Dendritic cell treated with granulocyte-macrophage colony-stimulating factor and Interleukin-4, amounts not matched to agents 40 ng/mL and 50 ng/mL, for 4 days (primary cell): Measurements from ENCODE around the gene ACLY.
"Not testable (repeated sequence)": the region's sequence is repeated elsewhere in the genome, so short reads cannot be mapped to it uniquely, and the experiment has no call there.

Source experiments
- H3K27ac Mint-ChIP-seq: one replicate; pipeline ENCODE4 v1.8.0; 2022; ENCODE audit warnings: mild to moderate bottlenecking, mixed read lengths
- H3K27me3 Mint-ChIP-seq: one replicate; pipeline ENCODE4 v1.8.0; 2022; ENCODE audit warnings: mild to moderate bottlenecking, mixed read lengths
- H3K36me3 Mint-ChIP-seq: one replicate; pipeline ENCODE4 v1.8.0; 2022; ENCODE audit warnings: low read depth, mixed read lengths
- H3K4me1 Mint-ChIP-seq: one replicate; pipeline ENCODE4 v1.8.0; 2022; ENCODE audit warnings: low read depth, mixed read lengths
- H3K4me3 Mint-ChIP-seq: one replicate; pipeline ENCODE4 v1.8.0; 2022; ENCODE audit warnings: mild to moderate bottlenecking, moderate library complexity, mixed read lengths
- H3K9me3 Mint-ChIP-seq: one replicate; pipeline ENCODE4 v1.8.0; 2022; ENCODE audit warnings: mixed read lengths
- intact Hi-C: fragments of 100-400 bp; cut with micrococcal nuclease; formaldehyde crosslinking; loops from one replicate; pipeline ENCODE4 v1.15.0; 2022

ACLY gene

DNA sequence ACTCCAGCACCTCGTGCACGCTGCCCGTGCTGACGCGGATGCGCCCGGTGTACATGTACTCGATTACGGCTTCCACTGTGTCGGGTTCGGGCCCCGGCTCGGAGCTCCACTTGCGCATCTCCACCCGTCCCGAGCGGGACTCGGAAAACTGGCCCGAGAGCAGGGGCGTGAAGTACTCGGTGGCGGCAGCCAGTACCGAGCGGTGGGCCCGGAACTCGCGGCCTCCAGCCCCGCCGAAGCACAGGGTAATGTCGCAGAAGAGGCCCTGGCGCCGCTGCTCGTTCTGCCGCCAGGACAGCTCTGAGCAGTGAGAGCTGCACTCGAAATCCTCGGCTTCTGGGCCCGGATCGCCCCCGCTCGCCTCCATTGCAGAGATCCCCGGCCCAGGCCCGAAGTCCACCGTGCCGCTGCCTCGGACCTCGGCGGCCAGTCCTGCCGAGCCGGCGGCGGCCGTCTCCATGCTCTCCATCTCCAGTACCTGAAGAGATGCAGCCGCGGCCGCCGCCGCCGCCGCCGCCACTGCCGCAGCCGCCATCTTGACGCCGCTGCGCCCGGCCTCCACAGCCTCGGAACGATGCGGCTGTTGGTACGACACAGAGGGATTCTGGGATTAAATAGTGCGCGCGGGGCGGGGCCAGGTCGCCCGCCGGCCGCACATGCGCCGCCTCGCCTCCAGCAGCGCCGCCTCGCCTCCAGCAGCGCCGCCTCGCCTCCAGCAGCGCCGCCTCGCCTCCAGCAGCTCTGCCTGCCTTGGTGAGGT is 53.7 kb downstream of the ACLY start, which contains the start of gene KLHL11:
Gene KLHL11 (minus strand): TSS at position 588 of the 760 bp plus-strand sequence. CDS start 53 bp downstream, at position 535.
- Mint-ChIP-seq H3K36me3 (peaks cover 38% of the 10 kb centered on the region), H3K27me3 (no peaks in the 10 kb centered on the region), H3K27ac (no peak within 1 kb of the TSS), H3K9me3 (no peaks in the 10 kb centered on the region), H3K4me3 (no peak within 1 kb of the TSS), H3K4me1 (peaks cover 17% of the 10 kb centered on the region)
- intact Hi-C loops, result loop anchor here (10.0 kb wide), 1 partner anchor 130 kb away; the partner anchor contains the start of gene HAP1

DNA sequence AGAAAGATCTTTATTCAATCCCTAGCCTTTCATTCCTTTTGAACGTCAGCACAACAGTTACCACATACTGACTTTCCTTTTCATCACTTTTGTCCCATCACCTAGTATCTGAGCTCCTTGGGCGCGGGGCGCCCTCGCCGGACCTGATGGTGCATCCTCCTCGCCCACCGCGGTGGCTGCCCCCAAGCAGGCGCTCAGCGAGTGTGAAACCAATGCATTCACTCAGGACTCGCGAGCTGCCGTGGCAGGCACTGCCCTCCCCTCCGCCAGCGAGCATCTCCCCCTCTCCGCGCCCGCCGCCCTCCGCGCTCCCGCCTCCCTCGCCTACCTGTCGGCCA is 54.3 kb downstream of the ACLY start:
- H3K27ac Mint-ChIP-seq, result no peak overlapping the region
- intact Hi-C loops, result loop anchor here (10.0 kb wide), 1 partner anchor 130 kb away; the partner anchor contains the start of gene HAP1
- peaks cover 17% of the 10 kb centered on the region for H3K4me1 Mint-ChIP-seq
- peaks cover 32% of the 10 kb centered on the region for H3K36me3 Mint-ChIP-seq
- no peaks in the 10 kb centered on the region for H3K27me3 Mint-ChIP-seq
- H3K4me3 Mint-ChIP-seq, result no peak overlapping the region
- no peaks in the 10 kb centered on the region for H3K9me3 Mint-ChIP-seq

- no peak overlapping the region for H3K4me3 Mint-ChIP-seq
- H3K27me3 Mint-ChIP-seq, result no peaks in the 10 kb centered on the region
- peaks cover 20% of the 10 kb centered on the region for H3K36me3 Mint-ChIP-seq
- H3K4me1 Mint-ChIP-seq, result peaks cover 17% of the 10 kb centered on the region
- no peaks in the 10 kb centered on the region for H3K9me3 Mint-ChIP-seq
- intact Hi-C loops, result loop anchor here (10.0 kb wide), 1 partner anchor 128 kb away; the partner anchor contains the start of gene HAP1
- no peak overlapping the region for H3K27ac Mint-ChIP-seq
These were observed 55.5 kb downstream of the ACLY start for GRCh38 chr17:41863074-41863848.

DNA sequence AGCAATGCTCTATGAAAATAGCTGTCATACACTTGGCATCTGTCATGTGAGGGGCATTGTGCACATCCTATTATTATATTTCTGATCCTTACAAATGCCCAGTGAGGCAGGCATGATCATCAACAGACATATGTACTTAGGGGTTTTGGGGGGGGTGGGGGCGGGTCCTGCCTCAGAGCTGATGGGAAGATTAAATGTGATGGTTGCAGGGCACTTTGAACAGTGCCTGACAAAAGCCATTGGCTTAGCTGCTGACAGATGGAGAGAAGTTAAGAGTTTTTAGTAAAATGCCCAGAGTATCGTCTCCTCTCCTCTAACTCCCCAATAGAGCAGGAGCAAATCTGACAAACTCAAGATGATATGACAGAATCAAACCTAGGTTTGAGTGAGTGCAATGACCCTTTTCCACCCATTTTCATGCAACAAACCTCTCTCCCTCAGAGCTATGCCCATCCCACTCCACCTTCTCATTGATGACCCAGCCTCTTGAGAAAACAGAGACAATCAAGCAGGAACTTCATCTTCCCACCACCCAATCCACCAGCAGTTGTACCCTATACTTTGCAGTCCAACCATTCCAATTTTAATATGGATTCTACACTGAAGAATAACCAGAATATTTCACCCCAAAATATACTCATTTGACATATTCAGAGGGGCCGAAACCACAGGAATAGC is 58.4 kb downstream of the ACLY start:
- no peak overlapping the region for H3K27ac Mint-ChIP-seq
- intact Hi-C loops, result loop anchor here (10.0 kb wide), 1 partner anchor 126 kb away; the partner anchor contains the start of gene HAP1
- H3K4me1 Mint-ChIP-seq, result peaks cover 17% of the 10 kb centered on the region
- H3K36me3 Mint-ChIP-seq, result peaks cover 6% of the 10 kb centered on the region
- H3K27me3 Mint-ChIP-seq, result no peaks in the 10 kb centered on the region
- no peak overlapping the region for H3K4me3 Mint-ChIP-seq
- H3K9me3 Mint-ChIP-seq, result no peaks in the 10 kb centered on the region

DNA sequence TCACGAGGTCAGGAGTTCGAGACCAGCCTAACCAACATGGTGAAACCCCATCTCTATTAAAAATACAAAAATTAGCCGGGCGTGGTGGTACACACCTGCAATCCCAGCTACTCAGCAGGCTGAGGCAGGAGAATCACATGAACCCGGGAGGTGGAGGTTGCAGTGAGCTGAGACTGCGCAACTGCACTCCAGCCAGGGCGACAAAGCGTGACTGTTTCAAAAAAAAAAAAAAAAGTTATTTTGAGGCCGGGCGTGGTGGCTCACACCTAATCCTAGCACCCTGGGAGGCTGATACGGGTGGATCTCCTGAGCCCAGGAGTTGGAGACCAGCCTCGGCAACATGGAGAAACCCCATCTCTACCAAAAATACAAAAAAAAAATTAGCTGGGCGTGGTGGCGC is 67.4 kb downstream of the ACLY start:
- H3K27ac Mint-ChIP-seq, H3K4me1 Mint-ChIP-seq: not testable (repeated sequence)

GRCh38 chr17:41849251-41849990 is 69.3 kb downstream of the ACLY start:
- no peak overlapping the region for H3K27ac Mint-ChIP-seq
- intact Hi-C loops, result no loop called here
- H3K9me3 Mint-ChIP-seq, result no peaks in the 10 kb centered on the region
- H3K4me3 Mint-ChIP-seq, result no peak overlapping the region
- H3K4me1 Mint-ChIP-seq, result peaks cover 8% of the 10 kb centered on the region
- H3K27me3 Mint-ChIP-seq, result no peaks in the 10 kb centered on the region
- peaks cover 24% of the 10 kb centered on the region for H3K36me3 Mint-ChIP-seq

More for the DNA sequence above, 67.4 kb downstream of the ACLY start:
- H3K36me3 Mint-ChIP-seq, result peaks cover 35% of the 10 kb centered on the region
- H3K4me3 Mint-ChIP-seq, intact Hi-C loops, H3K9me3 Mint-ChIP-seq, H3K27me3 Mint-ChIP-seq: not testable (repeated sequence)

- Mint-ChIP-seq H3K27me3 (no peaks in the 10 kb centered on the region), H3K27ac (no peak overlapping the region), H3K36me3 (peaks cover 18% of the 10 kb centered on the region), H3K4me3 (no peak overlapping the region), H3K9me3 (no peaks in the 10 kb centered on the region), H3K4me1 (peaks cover 8% of the 10 kb centered on the region)
- intact Hi-C loops, result no loop called here
These were observed 70.0 kb downstream of the ACLY start for GRCh38 chr17:41848788-41849187.

- no peak overlapping the region for H3K4me3 Mint-ChIP-seq
- H3K36me3 Mint-ChIP-seq, result peaks cover 7% of the 10 kb centered on the region
- H3K4me1 Mint-ChIP-seq, result peaks cover 8% of the 10 kb centered on the region
- no peaks in the 10 kb centered on the region for H3K27me3 Mint-ChIP-seq
- H3K27ac Mint-ChIP-seq, result no peak overlapping the region
- intact Hi-C loops, result no loop called here
- H3K9me3 Mint-ChIP-seq, result no peaks in the 10 kb centered on the region
These were observed 73.8 kb downstream of the ACLY start for GRCh38 chr17:41844971-41845370.

DNA sequence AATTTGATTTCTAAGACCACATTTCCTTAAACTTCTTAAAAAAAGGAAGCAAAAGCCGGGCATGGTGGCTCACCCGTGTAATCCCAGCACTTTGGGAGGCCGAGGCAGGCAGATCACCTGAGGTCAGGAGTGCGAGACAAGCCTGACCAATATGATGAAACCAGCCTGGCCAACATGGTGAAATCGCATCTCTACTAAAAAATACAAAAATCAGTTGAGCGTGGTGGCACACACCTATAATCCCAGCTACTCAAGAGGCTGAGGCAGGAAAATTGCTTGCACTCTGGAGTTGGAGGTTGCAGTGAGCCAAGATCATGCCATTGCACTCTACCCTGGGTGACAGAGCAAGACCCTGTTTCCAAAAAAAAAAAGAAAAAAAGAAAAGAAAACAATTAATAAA is 78.0 kb downstream of the ACLY start:
- H3K4me3 Mint-ChIP-seq, intact Hi-C loops, H3K9me3 Mint-ChIP-seq, H3K4me1 Mint-ChIP-seq, H3K27ac Mint-ChIP-seq, H3K36me3 Mint-ChIP-seq: not testable (repeated sequence)
- peaks cover 29% of the 10 kb centered on the region for H3K27me3 Mint-ChIP-seq

DNA sequence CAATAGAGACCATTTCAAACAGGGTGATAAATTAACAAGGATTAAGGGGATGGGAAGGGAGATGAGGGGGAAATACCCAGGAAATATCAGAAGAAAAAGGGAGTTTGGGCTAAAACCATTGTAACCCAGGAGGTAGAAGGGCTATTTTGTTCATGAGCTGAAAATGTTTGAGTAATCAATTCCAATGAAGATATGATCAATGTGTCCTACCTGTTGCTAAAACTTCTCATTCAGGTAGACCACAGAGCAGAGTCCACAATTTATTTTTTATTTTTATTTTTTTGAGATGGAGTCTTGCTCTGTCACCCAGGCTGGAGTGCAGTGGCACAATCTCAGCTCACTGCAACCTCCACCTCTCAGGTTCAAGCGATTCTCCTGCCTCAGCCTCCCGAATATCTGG is 79.3 kb downstream of the ACLY start:
- H3K4me1 Mint-ChIP-seq, H3K4me3 Mint-ChIP-seq, H3K9me3 Mint-ChIP-seq, H3K36me3 Mint-ChIP-seq, intact Hi-C loops, H3K27ac Mint-ChIP-seq: not testable (repeated sequence)
- H3K27me3 Mint-ChIP-seq, result peaks cover 35% of the 10 kb centered on the region

DNA sequence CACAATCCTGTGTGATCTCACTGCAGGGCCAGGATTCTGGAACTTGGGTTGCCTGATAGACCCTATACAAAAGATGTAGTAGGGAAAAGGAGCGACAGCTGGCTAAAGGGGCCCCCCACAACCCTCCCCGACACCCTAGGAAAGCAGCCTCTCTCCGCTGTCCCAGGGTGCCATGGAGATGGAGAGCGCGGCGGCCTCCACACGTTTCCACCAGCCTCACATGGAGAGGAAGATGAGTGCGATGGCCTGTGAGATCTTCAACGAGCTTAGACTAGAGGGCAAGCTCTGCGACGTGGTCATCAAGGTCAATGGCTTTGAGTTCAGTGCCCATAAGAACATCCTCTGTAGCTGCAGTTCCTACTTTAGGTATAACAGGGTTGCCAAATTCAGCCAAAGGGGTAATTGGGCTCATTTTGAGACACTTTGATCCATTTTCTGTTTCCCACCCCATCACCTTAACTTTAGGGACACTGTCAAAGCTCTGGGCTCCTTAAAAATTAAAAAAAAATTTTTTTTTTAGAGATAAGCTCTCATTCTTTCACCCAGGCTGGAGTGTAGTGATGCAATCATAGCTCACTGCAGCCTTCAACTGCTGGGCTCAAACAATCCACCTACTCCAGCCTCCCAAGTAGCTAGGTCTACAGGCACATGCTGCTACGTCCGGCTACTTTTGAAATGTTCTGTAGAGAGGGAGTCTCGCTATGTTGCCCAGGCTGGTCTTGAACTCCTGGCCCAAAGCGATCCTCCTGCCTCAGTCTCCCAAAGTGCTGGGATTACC is 80.8 kb downstream of the ACLY start, which contains the start of gene KLHL10:
Gene KLHL10 (plus strand): TSS at position 65 of the 778 bp plus-strand sequence. CDS start 108 bp downstream, at position 173.
- intact Hi-C loops, result no loop called here
- peaks cover 35% of the 10 kb centered on the region for H3K27me3 Mint-ChIP-seq
- no peak within 1 kb of the TSS for H3K4me3 Mint-ChIP-seq
- no peaks in the 10 kb centered on the region for H3K36me3 Mint-ChIP-seq
- no peak within 1 kb of the TSS for H3K27ac Mint-ChIP-seq
- no peaks in the 10 kb centered on the region for H3K9me3 Mint-ChIP-seq
- H3K4me1 Mint-ChIP-seq, result peaks cover 7% of the 10 kb centered on the region

DNA sequence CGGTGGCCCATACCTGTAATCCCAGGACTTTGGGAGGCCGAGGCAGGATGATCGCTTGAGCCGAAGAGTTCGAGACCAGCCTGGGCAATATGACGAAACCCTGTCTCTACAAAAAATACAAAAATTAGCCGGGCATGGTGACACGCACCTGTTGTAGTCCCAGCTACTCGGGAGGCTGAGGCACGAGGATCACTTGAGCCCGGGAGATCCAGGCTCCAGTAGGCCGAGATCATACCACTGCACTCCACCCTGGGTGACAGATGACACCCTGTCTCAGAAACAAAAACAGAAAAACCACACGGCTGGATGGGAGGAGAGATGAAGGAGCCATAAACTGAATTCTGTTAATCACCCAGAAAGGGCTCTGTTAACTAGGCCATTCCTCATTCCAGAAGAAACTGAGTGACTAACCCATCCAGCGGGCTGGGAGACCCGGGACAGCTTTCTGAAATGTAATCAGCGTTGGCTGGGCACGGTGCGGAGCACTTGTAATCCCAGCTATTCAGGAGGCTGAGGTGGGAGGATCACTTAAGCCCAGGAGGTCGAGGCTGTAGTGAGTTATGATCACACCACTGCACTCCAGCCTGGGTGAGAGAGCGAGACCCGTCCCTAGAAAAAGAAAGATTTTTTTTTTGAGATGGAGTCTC is 82.1 kb downstream of the ACLY start:
- Mint-ChIP-seq H3K4me3 (peak overlapping the region; percentile 76), H3K27ac (no peak overlapping the region), H3K9me3 (no peaks in the 10 kb centered on the region), H3K27me3 (peaks cover 35% of the 10 kb centered on the region), H3K4me1 (peaks cover 7% of the 10 kb centered on the region), H3K36me3 (no peaks in the 10 kb centered on the region)
- intact Hi-C loops, result no loop called here
